ENCODE data around the gene FXYD6. TPM values are rescaled to one million over a fixed set of nuclear protein-coding genes. Genes with fewer than 3 reads are reported as not detected.

Gene FXYD6
- total and polyA plus RNA-seq, 2 of the 8 experiments (the other 6 are each of a cell fraction or from before 2014, with no cell fraction given), result 44.6 to 117 TPM

GRCh38 chr11:117836077-117836960 lies 40.1 kb downstream of the FXYD6 start:
- H4K20me1 ChIP-seq (replicated peaks in 1 of 2; ENCODE audit: control insufficient read depth in 1 of 2, insufficient read depth in 2 of 2, low read length in 2 of 2), result no peaks in the 10 kb centered on the region
- H3K14ac ChIP-seq (ENCODE audit: insufficient read length), result no peak overlapping the region
- no peak overlapping the region for H3K56ac ChIP-seq (replicated peaks; ENCODE audit: insufficient read length, low read depth, low read length)
- peaks cover 0 to 6% (median under 1%) of the 10 kb centered on the region in 4 experiments; a peak in 2 of 7 replicates for H3K4me1 ChIP-seq (replicated peaks in 1 of 4; ENCODE audit: control insufficient read depth in 3 of 4, insufficient read depth in 4 of 4, low read length in 3 of 4)
- H3K9me3 ChIP-seq (ENCODE audit: insufficient read depth in 2 of 2, low read depth in 1 of 2, low read length in 1 of 2), result no peaks in the 10 kb centered on the region
- no peaks in the 10 kb centered on the region; the same call in 1 of the 2 replicates for H3K23me2 ChIP-seq (ENCODE audit: low read depth, low read length)
- no peak overlapping the region for H3K4me2 ChIP-seq (ENCODE audit: insufficient read depth in 1 of 2, low read depth in 2 of 2, low read length in 2 of 2)
- no peak overlapping the region for H2BK15ac ChIP-seq (ENCODE audit: low read length)
- FAIRE-seq, result no peak
- ChIA-PET POLR2A (ENCODE audit: partially characterized antibody) (no interaction called here), CTCF (ENCODE audit: partially characterized antibody) (interaction anchor here (4.6 to 11.9 kb wide), 2 partner anchors 17 to 111 kb away, joined by 22 to 91 read pairs; no protein-coding TSS in a partner anchor)
- no peak overlapping the region for H3K4me3 ChIP-seq (ENCODE audit: extremely low read depth in 1 of 4, insufficient read depth in 2 of 4, low read depth in 3 of 4, low read length in 4 of 4)
- no peak for DNase-seq (ENCODE audit: low read depth in 1 of 2, low spot score in 2 of 2)
- no peaks in the 10 kb centered on the region for H3K79me2 ChIP-seq (ENCODE audit: control insufficient read depth in 1 of 2, insufficient read depth in 2 of 2, low read length in 2 of 2)
- no peak overlapping the region for H3K23ac ChIP-seq (ENCODE audit: insufficient read length)
- H3K18ac ChIP-seq (ENCODE audit: extremely low read depth, low read length), result no peak overlapping the region
- no peak overlapping the region for H4K91ac ChIP-seq (replicated peaks; ENCODE audit: insufficient read length, low read length)
- no peaks in the 10 kb centered on the region for H3K79me1 ChIP-seq (ENCODE audit: low read depth, low read length)
- H3K27me3 ChIP-seq (replicated peaks in 1 of 4; ENCODE audit: control insufficient read depth in 3 of 4, extremely low read depth in 1 of 4, insufficient read depth in 3 of 4, low read length in 3 of 4), result no peaks in the 10 kb centered on the region
- TF ChIP-seq CEBPB (IDR thresholded peaks at IDR 0.05; ENCODE audit: low read depth, low read length) (no peak), SP4 (IDR thresholded peaks at IDR 0.05; ENCODE audit: low read length) (no peak), E2F6 (IDR thresholded peaks at IDR 0.05) (peak; percentile 56), TBP (IDR thresholded peaks at IDR 0.05; ENCODE audit: low read depth, low read length) (no peak)
- no peak overlapping the region for H2AK5ac ChIP-seq (ENCODE audit: low read depth, low read length)
- no peak overlapping the region for H2BK120ac ChIP-seq (replicated peaks; ENCODE audit: low read depth, low read length)
- no peak overlapping the region for H4K5ac ChIP-seq (ENCODE audit: insufficient read length, low read depth, low read length)
- H3K4ac ChIP-seq (replicated peaks; ENCODE audit: insufficient read length, low read depth, low read length), result no peak overlapping the region
- no peak overlapping the region for H4K8ac ChIP-seq (ENCODE audit: extremely low read depth, insufficient read depth, low read length)
- H2AFZ ChIP-seq (ENCODE audit: low read length), result no peak overlapping the region
- 84 to 100% methylated on average over 2 to 13 of the region's 14 CpGs for WGBS, 2 experiments (ENCODE audit: extremely low coverage in 1 of 2, insufficient coverage in 1 of 2, insufficient read length in 1 of 2, insufficient replicate concordance in 2 of 2, low coverage in 1 of 2, low lambda C conversion rate in 2 of 2, missing lambda C conversion rate in 1 of 2)
- no peak overlapping the region for H2BK5ac ChIP-seq (ENCODE audit: low read depth, low read length)
- H3K27ac ChIP-seq (ENCODE audit: low read depth, low read length), result no peak overlapping the region
- H2BK12ac ChIP-seq (ENCODE audit: low read depth, low read length), result no peak overlapping the region
- H2BK20ac ChIP-seq (ENCODE audit: low read length), result no peak overlapping the region
- H3K36me3 ChIP-seq (ENCODE audit: control insufficient read depth in 2 of 4, insufficient read depth in 4 of 4, low read length in 3 of 4), result no peaks in the 10 kb centered on the region; a peak in 1 of 8 replicates
- no peak overlapping the region for H3K9ac ChIP-seq (replicated peaks in 1 of 4; ENCODE audit: extremely low read depth in 1 of 4, low read depth in 3 of 4, low read length in 3 of 4)
